BLaER1 (cell line): ENCODE results near the gene DNAJB11.
A peak's percentile ranks its signal among the peaks of the same experiment; 100 is the strongest.
"Not testable (repeated sequence)": the region's sequence is repeated elsewhere in the genome, so short reads cannot be mapped to it uniquely, and the experiment has no call there.

ENCODE experiments used
- H3K27ac ChIP-seq: shearing (Covaris generic); formaldehyde crosslinking; 2 replicates; pipeline ENCODE4 v1.8.1; 2022
- H3K27me3 ChIP-seq: shearing (Covaris generic); formaldehyde crosslinking; 2 replicates; pipeline ENCODE4 v1.8.1; 2022
- H3K36me3 ChIP-seq: shearing (Covaris generic); formaldehyde crosslinking; 2 replicates; pipeline ENCODE4 v1.8.1; 2022
- H3K4me1 ChIP-seq: shearing (Covaris generic); formaldehyde crosslinking; 2 replicates; pipeline ENCODE4 v1.8.1; 2022
- H3K4me2 ChIP-seq: shearing (Covaris generic); formaldehyde crosslinking; 2 replicates; pipeline ENCODE4 v1.8.1; 2022
- H3K4me3 ChIP-seq: shearing (Covaris generic); formaldehyde crosslinking; 2 replicates; pipeline ENCODE4 v1.8.1; 2022
- H3K9ac ChIP-seq: shearing (Covaris generic); formaldehyde crosslinking; 2 replicates; pipeline ENCODE4 v1.8.1; 2022
- H3K9me3 ChIP-seq: shearing (Covaris generic); formaldehyde crosslinking; 2 replicates; pipeline ENCODE4 v1.8.1; 2022
- H4K20me1 ChIP-seq: shearing (Covaris generic); formaldehyde crosslinking; 2 replicates; pipeline ENCODE4 v1.8.1; 2022
- Cebpa-rat ChIP-seq: shearing (Covaris generic); IDR thresholded peaks from 2 replicates; pipeline ENCODE4 v1.8.1; 2022

Gene DNAJB11

GRCh38 chr3:186549497-186549896 lies 21.0 kb upstream of the DNAJB11 start:
- H3K4me1 ChIP-seq = no peaks in the 10 kb centered on the region

GRCh38 chr3:186551387-186551786 lies 19.1 kb upstream of the DNAJB11 start:
- no peaks in the 10 kb centered on the region for H3K27me3 ChIP-seq
- no peaks in the 10 kb centered on the region for H3K9me3 ChIP-seq
- no peaks in the 10 kb centered on the region for H3K4me1 ChIP-seq
- H3K36me3 ChIP-seq = peaks cover 94% of the 10 kb centered on the region
- H3K27ac ChIP-seq = no peak overlapping the region
- H3K4me3 ChIP-seq = no peak overlapping the region
- H4K20me1 ChIP-seq = no peaks in the 10 kb centered on the region
- H3K9ac ChIP-seq = no peak overlapping the region
- TF ChIP-seq Cebpa-rat = no peak
- no peak overlapping the region for H3K4me2 ChIP-seq

More at GRCh38 chr3:186549497-186549896, 21.0 kb upstream of the DNAJB11 start:
- Histone ChIP-seq H3K4me2 (no peak overlapping the region), H3K36me3 (peaks cover 82% of the 10 kb centered on the region), H3K27me3 (no peaks in the 10 kb centered on the region), H3K27ac (no peak overlapping the region), H4K20me1 (no peaks in the 10 kb centered on the region), H3K9ac (no peak overlapping the region), H3K9me3 (no peaks in the 10 kb centered on the region), H3K4me3 (no peak overlapping the region)
- no peak for TF ChIP-seq Cebpa-rat

GRCh38 chr3:186552408-186553031 lies 18.0 kb upstream of the DNAJB11 start:
- Histone ChIP-seq H3K27ac (no peak overlapping the region), H3K9me3 (no peaks in the 10 kb centered on the region), H3K4me2 (no peak overlapping the region), H3K4me3 (no peak overlapping the region), H3K27me3 (no peaks in the 10 kb centered on the region), H3K9ac (0 out of 2 replicates have a peak overlapping the region, but pooled peaks have one; percentile 19), H3K36me3 (peaks cover 96% of the 10 kb centered on the region), H3K4me1 (no peaks in the 10 kb centered on the region), H4K20me1 (no peaks in the 10 kb centered on the region)
- TF ChIP-seq Cebpa-rat = no peak

DNA sequence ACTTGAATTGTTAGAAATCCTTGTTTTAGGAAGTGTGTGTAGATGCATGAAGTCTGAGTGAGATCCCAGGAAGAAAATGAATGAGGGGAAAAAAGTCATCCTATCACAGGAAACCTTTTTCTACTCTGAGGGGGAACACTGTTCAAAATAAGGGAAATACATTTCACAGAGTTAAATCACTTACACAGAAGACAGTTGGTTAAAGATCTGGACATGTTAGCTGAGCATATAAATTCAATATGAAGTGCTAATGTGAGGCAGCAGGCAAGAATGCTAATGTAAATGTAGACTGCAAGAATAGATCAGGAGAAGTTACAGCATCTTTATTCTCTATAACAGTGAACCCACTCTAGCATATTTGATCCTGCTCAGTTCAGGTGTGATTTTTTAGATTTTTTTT lies 5.9 kb upstream of the DNAJB11 start:
- Histone ChIP-seq H3K9ac (no peak overlapping the region), H3K27me3 (no peaks in the 10 kb centered on the region), H3K4me3 (no peak overlapping the region), H3K27ac (no peak overlapping the region), H3K4me2 (no peak overlapping the region), H3K9me3 (no peaks in the 10 kb centered on the region), H3K36me3 (peaks cover 26% of the 10 kb centered on the region), H3K4me1 (peaks cover 30% of the 10 kb centered on the region), H4K20me1 (peaks cover 6% of the 10 kb centered on the region; the same call in 1 of the 2 replicates)
- no peak for TF ChIP-seq Cebpa-rat

- Histone ChIP-seq H3K27me3 (no peaks in the 10 kb centered on the region), H3K9ac (peak overlapping the region; percentile 94), H3K9me3 (no peaks in the 10 kb centered on the region), H3K27ac (peak overlapping the region; percentile 84), H3K4me3 (peak overlapping the region; percentile 85), H3K36me3 (peaks cover 19% of the 10 kb centered on the region), H4K20me1 (peaks cover 5% of the 10 kb centered on the region; the same call in 1 of the 2 replicates), H3K4me1 (peaks cover 40% of the 10 kb centered on the region), H3K4me2 (peak overlapping the region; percentile 92)
- no peak for TF ChIP-seq Cebpa-rat
Measured at GRCh38 chr3:186566772-186567071, 3.8 kb upstream of the DNAJB11 start.

- peaks cover 18% of the 10 kb centered on the region for H3K36me3 ChIP-seq
- peak within 1 kb of the TSS; percentile 92 for H3K4me2 ChIP-seq
- TF ChIP-seq Cebpa-rat = no peak
- peaks cover 44% of the 10 kb centered on the region for H3K4me1 ChIP-seq
- H3K9me3 ChIP-seq = no peaks in the 10 kb centered on the region
- H4K20me1 ChIP-seq = peaks cover 5% of the 10 kb centered on the region; the same call in 1 of the 2 replicates
- peak within 1 kb of the TSS; percentile 94 for H3K9ac ChIP-seq
- peak within 1 kb of the TSS; percentile 84 for H3K27ac ChIP-seq
- peak within 1 kb of the TSS; percentile 85 for H3K4me3 ChIP-seq
- H3K27me3 ChIP-seq = no peaks in the 10 kb centered on the region
Measured at GRCh38 chr3:186567072-186567921, 3.2 kb upstream of the DNAJB11 start, which contains the start of gene TBCCD1. TBCCD1 (minus strand) TSS chr3:186567339; CDS start chr3:186564329, 3,010 bp downstream.

- Histone ChIP-seq H3K4me1 (peaks cover 44% of the 10 kb centered on the region), H3K4me3 (peak overlapping the region; percentile 89), H3K9ac (peak overlapping the region; percentile 82)
Measured at GRCh38 chr3:186569361-186569760, 1.2 kb upstream of the DNAJB11 start.

DNA sequence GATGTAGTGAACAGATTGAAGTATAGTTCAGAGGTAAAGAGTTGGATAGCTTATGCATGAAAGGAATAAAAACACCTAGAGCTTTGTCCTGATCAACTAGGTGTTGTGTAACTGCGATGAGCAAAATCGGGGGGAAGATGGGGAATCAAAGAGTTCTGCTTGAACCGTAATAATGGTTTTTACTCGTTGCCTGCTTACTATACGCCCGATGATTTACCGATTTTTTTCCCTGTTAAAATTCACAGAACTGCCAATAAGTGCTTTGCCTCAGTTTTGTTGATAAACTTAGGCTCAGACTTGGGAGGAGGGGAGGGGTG lies 783 bp upstream of the DNAJB11 start:
- peaks cover 44% of the 10 kb centered on the region for H3K4me1 ChIP-seq
- peaks cover 5% of the 10 kb centered on the region; the same call in 1 of the 2 replicates for H4K20me1 ChIP-seq
- peaks cover 29% of the 10 kb centered on the region for H3K36me3 ChIP-seq
- H3K9ac ChIP-seq = peak overlapping the region; percentile 82
- no peak for TF ChIP-seq Cebpa-rat
- H3K27me3 ChIP-seq = no peaks in the 10 kb centered on the region
- peak overlapping the region; percentile 82 for H3K4me2 ChIP-seq
- no peaks in the 10 kb centered on the region for H3K9me3 ChIP-seq
- peak overlapping the region; percentile 89 for H3K4me3 ChIP-seq
- peak overlapping the region; percentile 39; the same call in 1 of the 2 replicates for H3K27ac ChIP-seq

More at GRCh38 chr3:186569361-186569760, 1.2 kb upstream of the DNAJB11 start:
- Histone ChIP-seq H3K27ac (0 out of 2 replicates have a peak overlapping the region, but pooled peaks have one; percentile 39), H3K36me3 (peaks cover 25% of the 10 kb centered on the region), H3K4me2 (peak overlapping the region; percentile 82)
- H4K20me1 ChIP-seq, H3K27me3 ChIP-seq, H3K9me3 ChIP-seq: not testable (repeated sequence)

GRCh38 chr3:186570941-186571643 lies 572 bp downstream of the DNAJB11 start:
- H3K27ac ChIP-seq = peak overlapping the region; percentile 92
- peaks cover 5% of the 10 kb centered on the region; the same call in 1 of the 2 replicates for H4K20me1 ChIP-seq
- H3K9me3 ChIP-seq = no peaks in the 10 kb centered on the region
- H3K9ac ChIP-seq = peak overlapping the region; percentile 92
- H3K4me2 ChIP-seq = peak overlapping the region; percentile 96
- peaks cover 38% of the 10 kb centered on the region for H3K4me1 ChIP-seq
- H3K27me3 ChIP-seq = no peaks in the 10 kb centered on the region
- no peak for TF ChIP-seq Cebpa-rat
- H3K36me3 ChIP-seq = peaks cover 42% of the 10 kb centered on the region
- peak overlapping the region; percentile 89 for H3K4me3 ChIP-seq

DNA sequence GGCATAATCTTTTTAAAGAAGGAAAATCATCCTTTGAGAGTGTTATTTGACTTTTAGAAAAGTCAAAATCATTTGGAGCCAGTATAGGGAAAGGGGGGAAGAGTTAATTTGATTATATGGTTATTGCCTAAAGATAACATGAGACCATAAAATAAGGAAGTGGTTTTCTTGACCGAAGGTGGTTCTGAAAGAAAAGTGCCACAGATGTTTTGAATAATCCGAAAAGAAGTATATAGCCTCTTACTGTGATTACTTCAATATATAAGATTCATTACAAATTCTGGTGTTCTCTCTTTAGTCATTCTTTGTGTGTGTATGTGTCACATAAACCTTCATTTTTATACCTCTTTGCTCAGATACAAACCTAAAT lies 1.1 kb downstream of the DNAJB11 start:
- peak overlapping the region; percentile 89 for H3K4me3 ChIP-seq
- H3K36me3 ChIP-seq = peaks cover 47% of the 10 kb centered on the region
- peak overlapping the region; percentile 96 for H3K4me2 ChIP-seq
- H3K9me3 ChIP-seq = no peaks in the 10 kb centered on the region
- H4K20me1 ChIP-seq = peaks cover 5% of the 10 kb centered on the region; the same call in 1 of the 2 replicates
- TF ChIP-seq Cebpa-rat = no peak
- H3K27ac ChIP-seq = no peak overlapping the region
- peaks cover 33% of the 10 kb centered on the region for H3K4me1 ChIP-seq
- peak overlapping the region; percentile 92 for H3K9ac ChIP-seq
- H3K27me3 ChIP-seq = no peaks in the 10 kb centered on the region
